ENCODE results near the gene MAN2B2. TPM values are rescaled to one million over a fixed set of nuclear protein-coding genes. Genes with fewer than 3 reads are reported as not detected.

The MAN2B2 gene
- total RNA-seq, 1 experiment from 2014 or later: 5.9 TPM

GRCh38 chr4:6665320-6665654 lies 90.3 kb downstream of the MAN2B2 start:
- Mint-ChIP-seq H3K4me1 (no peaks in the 10 kb centered on the region), H3K27ac (no peak overlapping the region), H3K4me3 (no peak overlapping the region), H3K9me3 (no peaks in the 10 kb centered on the region; a peak in 1 of 5 replicates), H3K36me3 (ENCODE audit: insufficient read depth in 1 of 3, low read depth in 3 of 3) (peaks cover 0 to 1% (median 0%) of the 10 kb centered on the region in 3 experiments; a peak in 1 of 7 replicates), H3K27me3 (ENCODE audit: low read depth) (peaks cover 33% of the 10 kb centered on the region)
- Histone ChIP-seq H3K56ac (ENCODE audit: insufficient read length, low read depth, low read length) (peak overlapping the region; percentile 6), H2BK20ac (ENCODE audit: low read depth, low read length, poor library complexity, severe bottlenecking) (no peak overlapping the region), H3K4me1 (ENCODE audit: insufficient read depth, low read length) (no peaks in the 10 kb centered on the region), H3K23me2 (ENCODE audit: insufficient read length, low read depth, low read length, poor library complexity, severe bottlenecking) (no peaks in the 10 kb centered on the region), H3K9me3 (ENCODE audit: control insufficient read depth, low read depth, low read length) (no peaks in the 10 kb centered on the region), H3K27ac (ENCODE audit: insufficient read length, low read depth, low read length) (no peak overlapping the region), H3K4me2 (ENCODE audit: insufficient read depth, insufficient read length, low read length) (no peak overlapping the region), H4K5ac (ENCODE audit: insufficient read length, low read depth, low read length) (no peak overlapping the region), H4K91ac (ENCODE audit: insufficient read length, low read depth, low read length) (no peak overlapping the region), H3T11ph (ENCODE audit: low read length) (no peak overlapping the region), H3K79me1 (ENCODE audit: insufficient read depth, low read depth, low read length, poor library complexity, severe bottlenecking) (no peaks in the 10 kb centered on the region), H3K18ac (ENCODE audit: insufficient read length, low read depth, low read length) (no peak overlapping the region), H2BK12ac (ENCODE audit: insufficient read length, low read depth, low read length) (no peak overlapping the region), H2BK120ac (ENCODE audit: low read depth, low read length, poor library complexity, severe bottlenecking) (no peak overlapping the region), H3K27me3 (ENCODE audit: insufficient read depth, low read length) (no peaks in the 10 kb centered on the region; the same call in 1 of the 2 replicates), H2AFZ (ENCODE audit: low read length) (no peak overlapping the region), H2AK5ac (ENCODE audit: insufficient read length, low read length) (no peak overlapping the region), H3K4ac (ENCODE audit: low read depth, low read length) (no peak overlapping the region), H2BK15ac (ENCODE audit: low read depth, low read length) (no peak overlapping the region), H3K9ac (ENCODE audit: extremely low read depth, insufficient read length, low read length) (no peak overlapping the region), H3K14ac (ENCODE audit: insufficient read depth, low read length) (no peak overlapping the region), H2BK5ac (ENCODE audit: insufficient read length, low read length) (no peak overlapping the region), H3K23ac (ENCODE audit: insufficient read length, low read depth, low read length) (no peak overlapping the region), H4K20me1 (ENCODE audit: control insufficient read depth, insufficient read depth, insufficient read length) (no peaks in the 10 kb centered on the region), H3K79me2 (ENCODE audit: insufficient read depth, low read length) (no peaks in the 10 kb centered on the region), H4K8ac (replicated peaks; ENCODE audit: insufficient read length, low read depth, low read length) (peak overlapping the region; percentile 70)
- WGBS (ENCODE audit: extremely low coverage, insufficient read length, low lambda C conversion rate): no CpG with 5 or more reads among the region's 9 CpGs
- TF ChIP-seq CTCF (conservative IDR thresholded peaks at IDR 0.05): no peak
- no peak for DNase-seq

All from H9 (cell line).